HG02610 (cell line): ENCODE results near the gene SEC62.
"Not testable (repeated sequence)": the region's sequence is repeated elsewhere in the genome, so short reads cannot be mapped to it uniquely, and the experiment has no call there.

ENCODE experiments used
- ATAC-seq: cut with Tn5 transposase; IDR thresholded peaks from one replicate; pipeline ENCODE4 v1.9.1; 2021; ENCODE audit warnings: mild to moderate bottlenecking, moderate library complexity; ENCODE audit not compliant: unreplicated experiment

SEC62 gene

DNA sequence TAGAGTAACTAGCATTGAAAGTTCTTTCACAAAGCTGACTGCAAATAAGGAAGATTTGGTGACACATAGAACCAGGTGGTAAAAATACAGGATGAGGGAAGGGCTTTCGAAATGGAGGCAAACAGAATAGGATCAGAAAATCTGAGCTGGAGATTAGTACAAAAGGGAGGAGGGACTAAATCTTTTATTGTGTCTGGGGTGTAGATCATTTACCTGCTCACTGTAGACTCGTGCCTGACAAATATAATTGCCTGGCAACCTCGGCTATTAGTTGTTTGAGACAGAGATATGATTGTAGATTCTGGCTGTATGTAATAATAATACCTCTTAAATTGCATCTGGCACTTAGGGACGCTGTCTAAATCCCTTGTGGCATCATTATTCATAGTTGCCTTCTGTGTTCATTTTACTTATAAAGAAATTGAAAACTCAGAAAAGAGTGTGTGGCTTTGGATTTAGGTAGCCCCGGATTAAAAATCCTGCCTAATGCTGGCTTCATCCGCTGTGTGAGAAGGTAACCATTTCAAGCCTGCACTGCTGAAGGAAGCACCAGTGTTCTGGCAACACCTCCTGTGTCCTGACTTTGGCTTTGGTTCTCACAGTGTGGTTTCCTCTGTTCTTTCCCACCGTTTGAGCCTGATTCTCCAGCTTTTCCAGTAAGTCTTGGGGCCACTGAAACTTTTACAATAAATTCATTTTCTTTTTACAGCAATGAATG lies 46.2 kb downstream of the SEC62 start:
- no peak for ATAC-seq

DNA sequence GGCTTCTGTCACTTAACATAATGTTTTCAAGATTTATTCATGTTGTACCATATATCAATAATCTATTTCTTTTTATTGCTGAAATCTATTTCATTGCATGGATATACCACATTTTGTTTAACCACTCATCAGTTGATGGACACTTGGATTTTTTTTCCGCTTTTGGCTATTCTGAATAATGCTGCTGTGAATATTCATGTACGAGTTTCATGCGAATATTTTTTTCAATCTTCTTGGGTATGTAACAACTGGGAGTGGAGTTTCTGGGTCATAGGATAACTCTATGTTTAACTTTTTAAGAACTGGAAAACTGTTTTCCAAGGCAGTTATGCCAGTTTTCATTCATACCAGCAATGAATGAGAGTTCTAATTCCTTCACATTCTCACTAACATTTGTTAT lies 49.5 kb downstream of the SEC62 start:
- no peak for ATAC-seq

DNA sequence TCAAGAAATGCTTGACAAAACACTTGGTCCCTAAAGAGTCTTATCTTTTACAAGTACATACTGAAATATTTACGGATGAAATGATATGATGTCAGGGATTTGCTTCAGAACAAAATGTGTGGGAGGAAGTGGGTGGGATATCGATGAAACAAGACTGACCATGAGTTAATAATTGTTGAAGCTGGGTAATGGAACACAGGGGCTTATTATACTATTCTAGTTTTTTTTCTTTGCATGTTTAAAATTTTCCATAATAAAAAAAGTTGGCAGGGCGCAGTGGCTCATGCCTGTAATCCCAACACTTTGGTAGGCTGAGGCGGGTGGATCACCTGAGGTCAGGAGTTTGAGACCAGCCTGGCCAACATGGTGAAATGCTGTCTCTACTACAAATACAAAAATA lies 52.7 kb downstream of the SEC62 start:
- not testable (repeated sequence) for ATAC-seq

DNA sequence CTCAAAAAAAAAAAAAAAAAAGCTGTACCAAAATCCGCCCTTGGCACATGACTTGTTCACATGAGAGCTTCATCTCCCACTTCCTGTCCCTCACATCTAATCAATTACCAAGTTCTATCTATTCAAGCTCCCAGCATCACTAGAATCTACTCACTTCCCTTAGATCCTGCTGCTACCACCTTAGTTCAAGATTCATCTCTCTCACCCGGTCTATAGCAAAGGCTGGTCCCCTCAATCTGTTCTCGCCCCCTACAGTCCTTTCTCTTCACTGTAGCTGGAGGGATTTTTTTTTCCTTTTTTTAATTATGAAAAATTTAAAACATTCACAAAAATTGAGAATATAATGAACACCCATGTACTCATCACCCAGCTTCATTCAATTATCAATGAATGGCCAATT lies 54.5 kb downstream of the SEC62 start:
- ATAC-seq: no peak

DNA sequence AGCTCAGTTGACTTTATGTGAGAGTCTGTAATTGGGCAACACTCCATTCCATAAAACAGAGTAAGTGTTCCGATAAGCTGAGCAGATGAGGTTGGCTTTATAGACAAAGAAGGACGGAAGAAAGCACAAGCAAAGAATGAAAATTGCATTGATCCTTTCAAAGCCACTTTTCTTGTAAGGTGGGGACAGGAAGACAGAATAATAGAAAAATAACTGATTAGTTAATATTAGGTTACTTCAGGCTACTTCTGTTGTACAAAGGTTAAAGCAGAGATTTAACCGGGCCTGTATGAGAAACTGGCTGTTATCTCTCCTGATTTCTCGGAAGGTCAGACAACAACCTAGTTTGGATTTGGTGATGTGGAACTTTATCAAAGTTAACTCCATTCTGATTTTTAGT lies 55.7 kb downstream of the SEC62 start:
- ATAC-seq: no peak

DNA sequence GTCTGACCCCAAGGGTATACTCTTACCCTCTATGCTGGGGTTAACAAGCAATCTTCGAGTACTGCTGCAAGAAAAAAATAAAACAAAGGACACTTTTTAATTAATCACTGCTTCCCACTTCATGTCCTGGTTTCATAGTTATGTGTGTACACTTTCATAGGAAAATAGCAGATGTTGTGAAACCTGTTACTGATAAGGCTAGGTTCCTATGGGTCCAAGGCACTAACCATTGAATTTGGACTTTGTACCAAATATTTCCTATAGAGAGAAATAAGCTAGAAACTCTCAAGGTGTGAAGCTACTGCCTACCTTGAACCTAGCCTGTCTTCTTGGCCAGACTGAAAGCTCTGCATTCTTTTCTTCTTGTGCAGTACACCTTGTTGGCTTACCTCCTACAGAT lies 56.6 kb downstream of the SEC62 start:
- ATAC-seq: no peak

DNA sequence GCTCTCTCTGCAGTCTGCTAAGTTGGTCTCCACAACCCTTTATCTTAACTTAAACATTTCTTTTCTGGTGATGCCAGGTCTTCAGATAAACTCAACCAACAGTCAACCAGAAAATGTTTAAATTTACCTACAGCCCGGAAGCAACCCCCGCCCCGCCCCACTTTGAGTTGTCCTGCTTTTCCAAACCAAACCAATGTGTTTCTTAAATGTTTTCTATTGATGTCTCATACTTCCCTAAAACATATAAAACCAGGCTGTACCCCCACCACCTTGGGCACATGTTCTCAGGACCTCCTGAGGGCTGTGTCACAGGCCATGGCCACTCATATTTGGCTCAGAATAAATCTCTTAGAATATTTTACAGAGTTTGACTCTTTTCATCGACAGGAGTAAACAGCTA lies 58.0 kb downstream of the SEC62 start:
- ATAC-seq: no peak

DNA sequence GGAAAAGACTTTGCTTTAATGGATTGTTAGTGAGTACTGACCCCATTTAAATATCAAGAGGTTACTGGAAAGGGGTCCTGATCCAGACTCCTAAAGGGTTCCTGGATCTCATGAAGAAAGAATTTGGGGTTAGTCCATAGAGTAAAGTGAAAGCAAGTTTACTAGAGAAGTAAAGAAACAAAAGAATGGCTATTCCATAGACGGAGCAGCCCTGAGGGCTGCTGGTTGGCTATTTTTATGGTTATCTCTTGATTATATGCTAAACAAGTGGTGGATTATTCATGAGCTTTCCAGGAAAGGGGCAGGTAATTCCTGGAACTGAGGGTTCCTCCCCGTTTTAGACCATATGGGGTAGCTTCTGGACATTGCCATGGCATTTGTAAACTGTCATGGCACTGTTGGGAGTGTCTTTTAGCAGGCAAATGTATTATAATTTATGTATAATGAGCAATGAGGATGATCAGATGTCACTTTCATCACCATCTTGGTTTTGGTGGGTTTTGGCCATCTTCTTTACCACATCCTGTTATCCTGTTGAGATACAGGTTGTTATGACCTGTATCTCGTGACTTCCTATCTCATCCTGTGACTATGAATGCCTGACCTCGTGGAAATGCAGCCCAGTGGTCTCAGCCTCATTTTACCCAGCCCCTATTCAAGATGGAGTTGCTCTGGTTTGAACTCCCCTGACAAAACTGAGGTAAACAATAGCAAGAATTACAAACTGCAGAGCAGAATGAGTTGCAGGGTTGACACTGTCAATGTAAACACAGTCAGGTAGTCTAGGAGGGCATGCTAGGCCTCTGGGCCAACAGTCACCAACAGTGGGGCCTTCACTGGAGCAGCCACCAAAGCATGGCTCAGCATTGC lies 60.9 kb downstream of the SEC62 start:
- no peak for ATAC-seq

DNA sequence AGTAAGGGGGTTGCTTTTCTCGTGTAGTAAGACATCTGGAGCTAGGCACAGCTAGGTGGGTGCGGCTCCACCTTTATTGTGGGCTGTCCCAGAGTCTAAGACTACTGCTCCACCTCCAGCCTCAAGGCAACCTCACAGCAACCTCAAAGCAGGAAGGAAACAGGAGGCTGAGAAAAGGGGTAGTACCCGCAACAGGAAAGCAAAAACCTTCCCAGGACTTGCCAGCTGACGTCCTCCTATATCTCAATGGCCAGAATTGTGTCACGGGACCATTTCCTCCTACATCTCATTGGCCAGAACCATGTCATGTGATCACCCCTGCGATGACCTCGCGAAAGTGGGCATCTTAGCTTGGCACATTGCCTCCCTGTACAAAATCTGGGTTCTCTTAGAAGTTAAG lies 66.9 kb downstream of the SEC62 start:
- no peak for ATAC-seq

DNA sequence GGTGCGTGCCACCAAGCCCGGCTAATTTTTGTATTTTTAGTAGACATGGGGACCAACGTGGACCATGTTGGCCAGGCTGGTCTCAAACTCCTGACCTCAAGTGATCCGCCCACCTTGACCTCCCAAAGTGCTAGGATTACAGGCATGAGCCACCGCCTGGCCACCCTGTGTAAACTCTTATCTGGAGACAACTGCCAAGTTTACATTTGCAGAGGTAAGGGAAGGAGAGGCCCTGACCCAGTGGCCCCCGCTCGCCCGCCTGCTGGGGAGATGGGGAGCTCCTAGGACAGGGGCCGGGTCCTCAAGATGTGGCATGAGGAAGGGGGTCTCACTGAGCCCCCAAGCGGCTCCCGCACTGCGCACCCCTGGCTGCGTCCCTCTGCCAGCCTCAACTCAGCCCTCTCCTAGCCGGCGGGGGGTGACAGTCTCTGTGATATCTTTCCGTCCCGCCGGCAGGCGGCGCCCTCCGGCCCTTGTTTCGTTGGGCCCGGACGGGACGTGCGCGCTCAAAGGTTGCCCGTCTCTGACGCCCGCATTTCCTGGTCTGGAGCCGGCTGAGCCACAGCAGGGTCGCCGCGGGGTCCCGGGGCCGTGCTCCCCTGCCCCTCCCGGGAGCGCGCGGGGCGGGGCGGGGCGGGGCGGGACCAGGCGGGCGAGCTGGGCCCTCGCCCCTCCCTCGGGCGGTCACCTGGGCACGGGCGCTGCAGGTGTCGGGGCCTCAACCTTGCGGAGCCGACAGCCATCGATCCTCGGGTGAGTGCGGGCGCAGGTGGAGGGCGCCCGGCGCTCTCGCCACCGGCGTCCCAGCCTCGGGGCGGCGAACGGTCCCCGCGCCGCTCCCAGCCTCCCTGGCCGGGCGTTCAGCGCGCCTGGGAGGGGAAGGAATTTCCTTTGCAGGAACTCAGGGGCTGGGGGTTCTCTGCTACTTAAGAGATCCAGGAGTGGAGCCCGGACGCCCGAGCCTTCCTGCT lies 71.1 kb downstream of the SEC62 start, which contains the start of gene GPR160:
TSS of gene GPR160 (plus strand) at position 533 of the 971 bp plus-strand sequence. CDS start 45,978 bp downstream, outside the sequence.
- peak; percentile 74 for ATAC-seq

DNA sequence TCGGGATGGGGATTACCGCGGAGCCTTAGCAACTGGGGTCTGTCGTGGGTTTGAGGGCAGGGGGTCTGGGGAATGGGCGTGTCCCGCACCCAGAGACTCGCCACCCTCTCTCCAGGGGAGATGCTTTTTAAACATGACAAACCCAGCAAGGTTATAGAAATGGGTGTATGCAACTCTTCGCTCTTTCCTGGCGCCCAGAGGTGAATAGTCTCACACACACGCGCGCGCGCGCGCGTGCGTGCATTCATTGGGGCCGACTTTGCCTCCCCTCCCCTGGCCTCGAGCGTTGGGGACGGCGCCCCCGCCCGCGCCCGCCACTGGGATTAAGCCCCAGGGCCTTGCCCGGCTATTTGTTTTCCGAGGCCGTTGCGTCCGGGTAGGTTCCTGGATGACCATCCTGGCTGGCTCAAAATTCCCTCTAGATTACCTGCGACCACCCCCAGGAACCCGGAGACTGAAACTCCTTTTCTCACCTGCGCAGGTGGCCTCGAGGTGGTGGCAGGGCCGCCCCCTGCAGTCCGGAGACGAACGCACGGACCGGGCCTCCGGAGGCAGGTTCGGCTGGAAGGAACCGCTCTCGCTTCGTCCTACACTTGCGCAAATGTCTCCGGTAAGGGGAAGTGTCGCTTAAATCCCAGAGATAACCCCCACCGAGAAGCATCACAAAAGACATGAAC lies 72.0 kb downstream of the SEC62 start:
- peak; percentile 13 for ATAC-seq

DNA sequence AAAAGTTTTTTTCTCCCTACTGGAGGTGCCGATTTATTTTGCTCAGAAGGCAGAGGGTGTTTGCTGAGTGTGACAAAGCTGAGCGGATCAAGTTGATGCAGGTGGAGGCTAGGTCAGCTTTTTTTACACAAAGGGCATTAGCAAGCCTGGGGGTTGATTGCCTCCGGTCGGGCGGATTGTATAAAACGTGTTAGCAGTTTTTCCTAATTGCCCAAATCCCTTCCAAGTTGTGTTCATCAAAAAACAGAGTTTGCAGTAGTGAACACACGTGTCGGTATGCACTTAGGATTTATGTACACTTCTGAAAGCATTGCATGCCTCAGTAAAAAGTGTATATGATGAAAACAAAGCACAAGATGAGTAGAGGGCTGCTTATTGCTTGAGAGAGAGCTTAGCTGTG lies 73.8 kb downstream of the SEC62 start:
- no peak for ATAC-seq

DNA sequence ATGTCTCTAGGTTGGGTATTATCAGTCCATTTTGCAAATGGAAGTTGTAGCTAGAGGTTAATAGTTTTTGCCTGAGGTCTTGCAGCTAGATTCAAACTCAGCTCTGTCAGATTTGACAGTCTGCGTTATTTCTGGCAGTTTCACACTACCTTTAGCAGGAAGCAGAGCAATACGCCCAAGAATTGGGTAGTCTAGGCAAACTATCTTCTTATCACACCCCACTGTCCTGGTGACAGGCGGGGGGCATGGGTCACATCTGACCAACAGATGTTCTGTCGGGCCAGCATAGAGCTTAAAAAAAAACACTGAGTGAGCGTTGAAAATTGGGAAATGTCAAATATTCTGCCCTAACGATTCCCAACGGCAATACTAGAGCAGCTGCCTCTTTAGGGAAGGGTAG lies 76.9 kb downstream of the SEC62 start:
- no peak for ATAC-seq

DNA sequence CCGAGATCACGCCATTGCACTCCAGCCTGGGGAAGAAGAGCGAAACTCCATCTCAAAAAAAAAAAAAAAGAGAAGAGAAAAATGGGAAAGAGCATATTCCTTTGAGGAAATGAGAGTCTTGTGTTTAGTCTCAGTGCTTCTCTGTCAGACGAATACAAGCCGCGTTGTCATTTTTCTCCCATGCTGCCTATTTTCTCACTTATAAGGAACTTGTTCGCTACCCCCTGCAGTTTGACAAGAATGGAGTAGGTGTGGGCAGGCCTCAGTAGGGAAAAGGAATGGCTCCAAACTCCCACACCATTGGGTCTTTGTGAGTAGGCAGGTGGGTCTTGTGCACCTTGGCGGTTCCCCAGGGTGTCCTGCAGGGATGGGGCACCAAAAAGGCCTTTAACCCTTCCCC lies 77.7 kb downstream of the SEC62 start:
- ATAC-seq: no peak

DNA sequence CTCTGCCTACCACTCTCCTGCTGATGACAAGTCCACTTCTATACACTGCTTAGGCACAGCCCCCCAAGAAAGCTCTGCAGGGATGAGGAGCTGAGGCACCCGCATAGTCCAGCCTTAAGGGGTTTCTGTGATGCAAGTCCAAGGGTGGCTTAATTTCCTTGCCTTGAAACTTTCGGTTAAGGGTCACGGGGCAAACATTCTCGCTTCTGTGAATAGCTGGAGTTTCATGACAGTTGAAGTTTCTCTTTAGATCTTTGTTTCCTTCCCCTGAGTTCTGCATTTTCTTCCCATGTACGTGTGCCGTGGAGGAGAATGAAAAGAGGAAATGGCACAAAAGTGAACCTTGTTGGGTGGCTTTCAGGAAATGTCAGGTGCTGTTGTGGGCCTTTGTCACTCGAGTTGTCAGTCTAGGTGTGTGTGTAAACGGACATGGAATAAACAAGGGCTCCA lies 78.2 kb downstream of the SEC62 start:
- peak; percentile 77 for ATAC-seq

DNA sequence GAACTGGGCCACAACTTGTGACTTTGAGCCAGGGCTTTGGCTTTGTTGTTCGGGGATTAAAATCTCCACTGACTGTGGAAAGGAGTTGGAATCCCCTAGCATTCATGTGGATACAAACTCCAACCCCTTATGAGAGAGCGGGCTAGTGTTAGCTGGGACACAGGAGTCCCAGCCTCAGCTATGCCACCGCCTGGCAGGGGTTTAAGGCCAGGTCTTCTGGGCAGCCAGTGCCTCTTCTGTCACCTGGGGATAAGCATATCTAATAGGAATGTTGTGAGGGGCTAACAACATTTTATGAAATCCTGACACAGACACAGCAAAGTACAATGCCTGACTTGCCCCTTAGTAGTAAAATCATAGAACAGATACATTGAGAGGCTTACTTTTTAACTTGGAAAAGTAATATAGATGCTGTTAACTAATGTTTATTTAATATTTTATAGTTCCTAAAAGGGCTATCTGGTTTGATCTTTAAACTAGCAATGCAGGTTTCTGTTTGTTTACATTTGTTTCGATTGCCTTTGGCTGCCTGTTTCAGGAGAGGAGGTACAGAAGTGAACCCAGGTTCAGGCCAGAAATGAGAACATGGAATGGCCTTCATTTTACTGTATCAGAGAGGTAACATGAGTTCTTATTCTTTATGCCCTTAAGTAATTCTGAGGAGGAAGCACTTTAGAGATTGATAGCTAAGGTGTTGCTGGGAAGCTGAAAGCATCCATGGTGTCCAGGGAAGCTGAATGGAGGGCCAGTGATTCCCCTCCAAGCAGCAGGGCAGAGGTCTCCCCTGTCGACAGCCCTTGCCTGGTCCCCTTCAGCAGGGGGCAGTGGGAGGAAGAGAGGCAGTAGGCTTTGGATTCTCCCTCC lies 79.9 kb downstream of the SEC62 start:
- no peak for ATAC-seq

DNA sequence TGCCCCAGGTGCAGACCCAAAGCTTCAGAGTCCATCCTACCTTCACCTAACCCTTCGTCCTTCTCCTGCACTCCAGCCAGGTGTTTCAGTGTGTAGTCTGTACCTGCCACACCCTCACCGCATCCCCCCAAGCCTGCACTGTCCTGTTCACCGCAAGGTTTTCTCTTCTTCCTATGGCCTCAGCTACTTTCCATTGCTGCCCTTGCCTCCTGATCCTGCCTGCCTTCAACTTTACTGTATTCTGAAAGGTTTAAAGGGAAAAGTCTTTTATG lies 80.5 kb downstream of the SEC62 start:
- ATAC-seq: no peak
